AG20443 (cell line): ENCODE results near the gene HAUS5.
"Not testable (repeated sequence)": the region's sequence is repeated elsewhere in the genome, so short reads cannot be mapped to it uniquely, and the experiment has no call there.

Source experiments
- DNase-seq: peaks from one replicate; pipeline ENCODE4 v3.0.0; 2012; ENCODE audit warnings: low spot score, mixed read lengths

The HAUS5 gene

DNA sequence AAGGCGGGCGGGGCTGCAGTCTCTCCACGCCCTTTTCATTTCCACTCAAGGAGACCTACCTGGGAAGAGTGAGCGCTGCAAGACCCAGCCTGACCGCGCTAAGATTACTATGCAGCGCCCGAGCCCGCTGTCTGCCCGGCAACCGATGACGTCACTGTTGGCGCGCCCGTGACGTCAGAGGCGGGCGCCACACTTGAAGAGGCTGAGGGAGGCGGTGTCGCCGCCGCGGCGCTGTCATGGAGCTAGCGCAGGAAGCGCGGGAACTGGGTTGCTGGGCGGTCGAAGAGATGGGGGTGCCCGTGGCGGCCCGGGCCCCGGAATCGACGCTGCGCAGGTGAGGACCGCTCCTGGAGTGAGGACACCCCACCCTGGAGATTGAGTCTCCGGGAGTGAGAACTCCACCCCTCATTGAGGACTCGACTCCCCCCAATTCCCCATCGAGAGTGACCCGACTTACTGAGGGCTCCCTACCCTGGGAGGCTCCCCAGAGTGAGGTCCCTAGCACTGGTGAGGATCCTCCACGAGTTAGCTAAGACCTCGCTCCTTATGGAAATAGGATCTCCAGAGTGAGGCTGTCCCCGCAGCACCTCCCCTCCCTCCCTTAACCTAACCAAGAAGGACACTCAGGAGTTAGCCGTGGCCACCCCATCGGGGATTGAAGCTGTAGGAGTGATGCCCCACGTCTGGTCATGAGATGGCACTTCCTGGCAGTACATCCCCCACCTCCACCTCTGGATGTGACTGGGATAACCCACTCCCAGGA is at the start of gene HAUS5:
Gene HAUS5, plus strand, starts transcription at position 177 of the 763 bp plus-strand sequence. Its CDS starts 60 bp downstream, at position 237.
- DNase-seq, result peak; percentile 98

DNA sequence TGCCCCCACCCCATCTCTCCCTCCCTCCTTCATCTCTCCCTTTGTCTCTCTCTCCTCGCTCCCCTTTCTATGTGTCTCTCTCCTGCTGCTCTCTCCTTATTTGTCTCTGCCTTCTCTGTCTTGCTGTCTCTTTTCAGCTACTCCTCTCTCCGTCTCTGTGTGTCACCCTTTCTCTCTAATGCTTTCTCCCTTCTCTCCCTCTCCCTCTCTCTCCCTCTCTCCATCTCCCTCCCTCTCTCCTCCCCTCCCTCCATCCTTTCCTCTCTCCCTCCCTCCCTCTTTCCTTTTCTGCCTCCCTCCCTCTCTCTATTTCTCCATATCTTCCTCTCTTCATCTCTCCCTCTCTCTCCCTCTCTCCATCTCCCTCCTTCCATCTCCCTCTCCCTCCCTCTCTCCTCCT is 49.8 kb upstream of the HAUS5 start:
- DNase-seq, result no peak

- DNase-seq, result no peak
Measured at GRCh38 chr19:35563207-35563829, 49.2 kb upstream of the HAUS5 start, which contains the start of gene ATP4A. TSS of gene ATP4A (minus strand) at chr19:35563658. CDS start at chr19:35563629, 29 bp downstream.

DNA sequence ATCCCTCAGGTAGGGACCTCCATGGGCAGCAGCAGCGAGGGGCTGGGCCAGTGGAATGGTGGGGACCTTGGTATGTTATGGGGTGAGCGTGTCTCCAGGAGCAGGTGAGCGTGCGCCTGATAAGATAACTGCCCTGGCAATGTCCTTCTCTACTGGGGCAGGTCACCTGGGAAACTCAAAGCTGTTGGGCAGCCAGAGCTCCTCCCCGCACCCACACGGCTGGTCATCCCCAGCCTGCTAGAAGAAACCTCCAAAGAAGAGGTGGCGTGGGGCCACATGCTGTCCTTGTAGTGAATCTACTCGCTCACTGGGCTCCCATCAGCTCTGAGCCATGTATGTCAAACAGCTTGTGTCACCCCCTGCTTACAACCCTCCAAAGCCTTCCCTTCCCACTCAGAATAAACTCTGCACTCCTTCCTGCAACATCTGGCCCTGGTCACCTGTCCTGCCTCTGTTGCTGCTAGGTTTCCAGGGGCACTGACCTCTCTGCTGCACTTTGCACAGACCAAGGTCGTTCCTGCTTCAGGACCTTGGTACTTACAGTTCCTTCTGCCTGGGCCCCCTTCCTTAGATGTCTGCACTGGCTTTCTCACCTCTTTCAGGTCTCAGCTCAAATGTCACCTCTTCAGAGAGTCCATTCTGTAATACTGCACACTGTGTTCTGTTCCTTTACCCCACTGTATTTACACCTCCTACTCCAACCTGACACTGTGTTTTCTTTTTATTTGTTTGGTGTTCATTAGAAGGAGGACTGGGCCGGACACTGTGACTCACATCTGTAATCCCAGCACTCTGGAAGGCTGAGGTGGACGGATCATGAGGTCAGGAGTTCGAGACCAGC is 47.3 kb upstream of the HAUS5 start:
- DNase-seq, result no peak

- DNase-seq, result no peak
Measured at GRCh38 chr19:35566738-35567137, 45.8 kb upstream of the HAUS5 start.

DNA sequence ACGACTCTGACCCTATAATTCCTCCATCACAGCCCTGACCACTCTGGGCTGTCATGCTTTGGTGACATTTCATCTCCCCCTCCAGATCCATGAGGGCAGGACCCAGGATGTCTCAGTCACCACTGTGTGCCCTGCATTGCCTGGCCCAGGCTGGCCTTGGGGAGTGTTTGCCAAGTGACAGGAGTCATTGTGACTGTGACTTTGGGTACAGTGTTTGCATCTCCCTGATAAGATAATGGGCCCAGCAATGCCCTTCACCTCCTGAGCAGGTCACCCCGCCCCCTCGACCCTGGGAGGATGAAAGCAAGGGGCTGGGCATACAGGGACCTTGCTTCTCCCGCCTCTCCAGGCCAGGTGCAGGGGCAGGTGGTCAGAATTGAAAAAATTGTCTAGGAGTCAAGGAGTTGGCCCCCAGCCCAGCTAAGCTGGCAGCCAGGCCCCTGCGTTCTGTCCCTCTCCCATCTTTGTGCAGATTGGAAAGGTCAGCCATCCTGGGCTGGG is 43.2 kb upstream of the HAUS5 start:
- DNase-seq, result no peak

GRCh38 chr19:35571406-35571965 is 41.0 kb upstream of the HAUS5 start:
- no peak for DNase-seq

GRCh38 chr19:35577918-35578317 is 34.6 kb upstream of the HAUS5 start:
- DNase-seq, result no peak

DNA sequence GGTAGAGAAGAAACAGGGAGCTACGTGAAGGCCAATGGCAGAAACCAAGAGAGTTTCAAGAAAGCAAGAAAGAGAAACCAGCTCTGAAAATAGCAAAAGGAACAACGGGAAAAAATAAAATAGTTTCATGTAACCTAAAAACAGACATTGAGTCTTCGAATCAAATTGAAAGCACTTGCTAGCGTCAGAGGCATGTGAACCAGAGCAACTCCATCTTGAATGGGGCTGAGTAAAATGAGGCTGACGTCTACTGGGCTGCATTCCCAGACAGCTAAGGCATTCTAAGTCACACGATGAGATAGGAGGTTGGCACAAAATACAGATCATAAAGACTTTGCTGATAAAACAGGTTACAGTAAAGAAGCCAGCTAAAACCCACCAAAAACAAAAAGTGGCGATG is 33.8 kb upstream of the HAUS5 start:
- no peak for DNase-seq

GRCh38 chr19:35582760-35583159 is 29.8 kb upstream of the HAUS5 start:
- no peak for DNase-seq

DNA sequence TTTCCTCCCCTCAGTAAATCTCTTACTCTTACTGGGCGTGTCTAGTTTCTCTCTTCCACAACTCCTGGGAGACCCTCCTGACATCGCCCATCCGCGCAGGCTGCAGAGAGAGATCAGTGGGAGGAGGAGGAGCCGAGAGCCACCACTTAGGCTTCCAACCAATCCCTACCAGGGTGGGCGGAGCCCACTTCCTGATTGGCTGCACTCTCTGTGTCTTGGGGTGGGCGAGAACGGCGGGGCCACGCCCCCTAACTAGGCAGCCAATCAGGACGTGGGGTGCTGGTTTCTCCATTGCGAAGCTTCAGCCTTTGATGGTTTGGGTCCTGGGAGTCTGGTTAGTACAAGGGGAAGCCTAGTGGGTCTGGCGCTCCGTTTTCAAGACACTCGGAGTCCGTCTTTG is 26.7 kb upstream of the HAUS5 start, which contains the start of gene PMIS2:
Gene PMIS2, plus strand, starts transcription at position 326 of the 400 bp plus-strand sequence. CDS start 87 bp downstream, outside the sequence.
- DNase-seq, result no peak

GRCh38 chr19:35587321-35587720 is 25.2 kb upstream of the HAUS5 start:
- no peak for DNase-seq

GRCh38 chr19:35590875-35591274 is 21.7 kb upstream of the HAUS5 start:
- DNase-seq, result no peak

- peak; percentile 57 for DNase-seq
Measured at GRCh38 chr19:35592226-35592625, 20.3 kb upstream of the HAUS5 start.

DNA sequence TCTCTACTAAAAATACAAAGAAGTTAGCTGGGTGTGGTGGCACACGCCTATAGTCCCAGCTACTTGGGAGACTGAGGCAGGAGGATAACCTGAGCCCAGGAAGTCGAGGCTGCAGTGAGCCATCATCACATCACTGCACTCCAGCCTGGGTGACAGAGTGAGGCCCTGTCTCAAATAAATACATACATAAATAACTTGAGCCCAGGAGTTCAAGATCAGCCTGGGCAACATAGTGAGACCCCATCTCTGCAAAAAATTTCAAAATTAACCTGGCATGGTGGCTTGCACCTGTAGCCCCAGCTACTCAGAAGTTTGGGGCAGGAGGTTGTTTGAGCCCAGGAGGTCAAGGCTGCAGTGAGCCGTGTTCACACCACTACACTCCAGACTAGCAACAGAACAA is 17.5 kb upstream of the HAUS5 start:
- not testable (repeated sequence) for DNase-seq

- DNase-seq, result no peak
Measured at GRCh38 chr19:35595928-35596327, 16.6 kb upstream of the HAUS5 start.

GRCh38 chr19:35596366-35596999 is 16.1 kb upstream of the HAUS5 start:
- DNase-seq, result no peak

- DNase-seq, result no peak
Measured at GRCh38 chr19:35601971-35602370, 10.6 kb upstream of the HAUS5 start.

GRCh38 chr19:35604436-35604835 is 8.1 kb upstream of the HAUS5 start:
- not testable (repeated sequence) for DNase-seq

DNA sequence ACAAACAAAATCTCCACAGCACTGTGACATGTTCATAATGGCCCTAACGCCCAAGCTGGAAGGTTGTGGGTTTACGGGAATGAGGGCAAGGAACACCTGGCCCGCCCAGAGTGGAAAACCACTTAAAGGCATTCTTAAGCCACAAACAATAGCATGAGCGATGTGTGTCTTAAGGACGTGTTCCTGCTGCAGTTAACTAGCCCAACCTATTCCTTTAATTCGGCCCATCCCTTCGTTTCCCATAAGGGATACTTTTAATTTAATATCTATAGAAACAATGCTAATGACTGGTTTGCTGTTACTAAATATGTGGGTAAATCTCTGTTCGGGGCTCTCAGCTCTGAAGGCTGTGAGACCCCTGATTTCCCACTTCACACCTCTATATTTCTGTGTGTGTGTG is 5.4 kb upstream of the HAUS5 start:
- DNase-seq, result not testable (repeated sequence)

DNA sequence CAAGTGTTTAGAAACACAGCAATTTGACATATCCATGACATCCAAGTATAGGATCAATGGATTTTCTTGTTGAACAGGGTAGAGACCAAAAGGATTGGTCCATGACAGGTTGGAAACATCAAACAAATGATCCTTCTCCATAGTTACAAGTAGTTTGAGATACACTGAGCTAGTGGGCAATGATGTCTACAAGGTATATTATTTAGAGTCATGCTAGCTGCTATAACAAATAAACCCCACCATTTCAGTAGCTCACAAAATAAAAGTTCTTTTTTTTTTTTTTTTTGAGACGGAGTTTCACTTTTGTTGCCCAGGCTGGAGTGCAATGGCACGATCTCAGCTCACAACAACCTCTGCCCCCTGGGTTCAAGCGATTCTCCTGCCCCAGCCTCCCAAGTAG is 4.9 kb upstream of the HAUS5 start:
- no peak for DNase-seq
